Suprapubic skin (tissue), 4 donors: ENCODE data around the gene B3GALNT1. TPM values are rescaled to one million over a fixed set of nuclear protein-coding genes. Genes with fewer than 3 reads are reported as not detected.

Experiments used
- DNase-seq, 2 donors: peaks; one replicate each; pipeline ENCODE4 v3.0.0-alpha.2; 2019; ENCODE audit warnings: low spot score in 2 of 2
- H3K27ac ChIP-seq: fragments of 200-600 bp; sonication (generic); one replicate; pipeline ENCODE4 v1.5.1; 2019
- H3K27me3 ChIP-seq: fragments of 200-600 bp; sonication (generic); one replicate; pipeline ENCODE4 v1.5.1; 2019
- H3K36me3 ChIP-seq: fragments of 200-600 bp; sonication (generic); one replicate; pipeline ENCODE4 v1.5.1; 2019
- H3K4me1 ChIP-seq: fragments of 200-600 bp; sonication (generic); one replicate; pipeline ENCODE4 v1.5.1; 2019
- H3K4me3 ChIP-seq: fragments of 200-600 bp; sonication (generic); one replicate; pipeline ENCODE4 v1.5.1; 2019; ENCODE audit warnings: mild to moderate bottlenecking
- H3K9me3 ChIP-seq: fragments of 200-600 bp; sonication (generic); one replicate; pipeline ENCODE4 v1.5.1; 2019
- CTCF ChIP-seq, 2 donors: fragments of 200-600 bp in 1 of 2; fragments of 450-650 bp in 1 of 2; sonication (generic) in 1 of 2; IDR thresholded peaks; one replicate each; pipeline ENCODE4 v1.5.1; 2016 to 2019; ENCODE audit warnings: antibody characterized with exemption in 2 of 2, mild to moderate bottlenecking in 1 of 2, moderate library complexity in 1 of 2
- EP300 ChIP-seq: sonication (generic); formaldehyde crosslinking; IDR thresholded peaks from one replicate; pipeline ENCODE4 v1.6.1; 2017; ENCODE audit warnings: antibody characterized with exemption
- POLR2A ChIP-seq, 2 donors: fragments of 450-650 bp; IDR thresholded peaks; one replicate each; pipeline ENCODE4 v1.6.1; 2017; ENCODE audit warnings: antibody characterized with exemption in 2 of 2, mild to moderate bottlenecking in 2 of 2, moderate library complexity in 2 of 2
- POLR2AphosphoS5 ChIP-seq, 3 donors: sonication (generic); formaldehyde crosslinking; IDR thresholded peaks; one replicate each; pipeline ENCODE4 v1.6.1; 2017; ENCODE audit warnings: antibody characterized with exemption in 3 of 3
- WGBS: methylation state at CpG from one replicate; pipeline ENCODE4 v1.1.5; 2018; 5-methylcytosine and 5-hydroxymethylcytosine counted together
- total RNA-seq, 4 donors: library from RNA; depleted of rRNA; stranded (reverse); fragments of >200 nt; gene quantifications; one replicate each; pipeline ENCODE4 v1.1.0, GENCODE V29; 2016

Gene B3GALNT1
- total RNA-seq, 4 donors from 2014 or later: 3.4 to 8.1 (median 6.7) TPM

DNA sequence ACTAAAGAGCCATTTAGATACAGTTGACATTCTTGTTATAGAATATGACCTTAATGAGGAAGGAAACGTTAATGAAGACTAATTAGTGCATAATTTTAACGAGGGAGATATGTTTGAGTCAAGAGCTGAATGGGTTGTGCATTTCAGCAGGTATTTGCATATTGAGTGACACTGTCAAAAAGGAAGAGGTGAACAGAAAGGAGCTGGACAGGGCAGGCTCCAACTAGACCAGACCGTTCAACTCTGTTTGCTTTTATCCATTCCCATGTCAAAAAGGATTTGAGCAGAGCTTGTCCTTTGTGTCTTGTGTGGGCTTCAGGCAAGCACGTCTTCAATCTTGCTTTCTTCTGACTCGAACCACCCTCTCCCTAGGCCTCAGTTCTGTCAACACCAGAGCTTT is 40.7 kb downstream of the B3GALNT1 start:
- no peak overlapping the region for H3K4me3 ChIP-seq
- H3K4me1 ChIP-seq: peaks cover 6% of the 10 kb centered on the region
- H3K9me3 ChIP-seq: no peaks in the 10 kb centered on the region
- H3K27me3 ChIP-seq: no peaks in the 10 kb centered on the region
- H3K27ac ChIP-seq: no peak overlapping the region
- DNase-seq: no peak
- no peak for TF ChIP-seq EP300
- TF ChIP-seq POLR2AphosphoS5 (IDR thresholded peaks at IDR 0.05): no peak
- no peak for TF ChIP-seq CTCF (IDR thresholded peaks at IDR 0.05)
- TF ChIP-seq POLR2A (IDR thresholded peaks at IDR 0.05): no peak
- H3K36me3 ChIP-seq: peaks cover 5% of the 10 kb centered on the region
- WGBS: 82% methylated on average over 5 of the region's 5 CpGs

DNA sequence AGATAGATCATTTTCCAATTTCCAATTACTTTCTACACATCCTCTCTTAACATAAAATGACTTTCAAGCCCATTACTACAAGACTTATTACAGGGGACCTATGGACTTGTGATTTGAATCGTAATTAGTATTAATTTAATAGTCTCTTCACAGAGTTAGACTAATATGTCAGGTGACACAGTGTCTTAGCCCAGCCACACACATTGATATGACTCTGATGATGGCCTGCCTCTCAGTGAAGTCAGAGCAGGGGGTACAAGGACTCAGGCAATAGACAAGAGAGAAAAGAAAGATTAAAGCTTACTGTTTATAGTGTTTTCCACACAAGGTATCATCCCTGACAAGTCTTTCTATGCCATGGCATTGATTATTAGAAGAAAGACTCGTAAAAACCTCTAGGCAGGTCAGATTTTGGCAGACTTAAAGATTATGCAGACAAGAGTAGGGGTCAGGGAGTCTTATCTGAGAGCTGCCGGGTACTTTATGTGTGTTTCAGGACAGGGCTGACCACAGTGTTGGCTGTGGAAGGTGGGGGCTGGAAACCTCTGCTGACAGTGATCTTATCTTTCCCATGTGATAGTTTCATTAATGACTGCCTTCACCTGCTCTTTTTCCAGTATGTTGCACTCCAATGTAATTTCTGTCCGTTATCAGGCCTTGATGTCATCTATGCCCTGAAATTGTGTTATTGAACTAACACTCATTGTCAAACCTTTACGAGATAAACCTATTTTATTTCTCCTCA is 50.1 kb downstream of the B3GALNT1 start:
- WGBS: 90% methylated on average over 5 of the region's 5 CpGs
- DNase-seq: no peak
- Histone ChIP-seq H3K27me3 (no peaks in the 10 kb centered on the region), H3K9me3 (no peaks in the 10 kb centered on the region), H3K4me3 (no peak overlapping the region), H3K4me1 (no peaks in the 10 kb centered on the region), H3K27ac (no peak overlapping the region), H3K36me3 (no peaks in the 10 kb centered on the region)
- TF ChIP-seq CTCF (IDR thresholded peaks at IDR 0.05): no peak
- TF ChIP-seq POLR2A (IDR thresholded peaks at IDR 0.05): no peak
- TF ChIP-seq POLR2AphosphoS5 (IDR thresholded peaks at IDR 0.05): no peak
- no peak for TF ChIP-seq EP300

DNA sequence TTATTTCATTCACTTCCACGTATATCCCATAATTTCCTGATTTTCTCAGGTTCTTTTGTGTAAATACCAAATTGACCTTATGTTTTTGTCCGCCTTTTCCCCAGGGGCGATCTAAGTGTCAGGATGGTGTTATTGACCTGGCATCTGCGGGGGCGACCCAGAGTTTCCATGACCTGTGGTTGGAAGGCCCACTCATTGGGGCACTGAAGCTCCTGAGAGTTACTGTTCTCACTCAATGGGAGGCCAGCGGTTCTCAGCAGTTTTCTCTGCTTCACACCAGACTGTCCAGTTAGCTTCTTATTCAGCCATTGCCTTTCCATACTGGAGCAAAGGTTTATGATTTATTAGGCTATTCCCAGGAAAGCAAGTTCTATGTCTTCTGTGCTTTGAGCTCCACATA is 53.3 kb downstream of the B3GALNT1 start:
- H3K4me3 ChIP-seq: no peak overlapping the region
- TF ChIP-seq EP300 (no peak), CTCF (IDR thresholded peaks at IDR 0.05) (no peak), POLR2A (IDR thresholded peaks at IDR 0.05) (no peak), POLR2AphosphoS5 (IDR thresholded peaks at IDR 0.05) (no peak)
- DNase-seq: no peak
- H3K9me3 ChIP-seq: no peaks in the 10 kb centered on the region
- H3K36me3 ChIP-seq: no peaks in the 10 kb centered on the region
- no peaks in the 10 kb centered on the region for H3K4me1 ChIP-seq
- H3K27me3 ChIP-seq: no peaks in the 10 kb centered on the region
- 84% methylated on average over 6 of the region's 6 CpGs for WGBS
- H3K27ac ChIP-seq: no peak overlapping the region

DNA sequence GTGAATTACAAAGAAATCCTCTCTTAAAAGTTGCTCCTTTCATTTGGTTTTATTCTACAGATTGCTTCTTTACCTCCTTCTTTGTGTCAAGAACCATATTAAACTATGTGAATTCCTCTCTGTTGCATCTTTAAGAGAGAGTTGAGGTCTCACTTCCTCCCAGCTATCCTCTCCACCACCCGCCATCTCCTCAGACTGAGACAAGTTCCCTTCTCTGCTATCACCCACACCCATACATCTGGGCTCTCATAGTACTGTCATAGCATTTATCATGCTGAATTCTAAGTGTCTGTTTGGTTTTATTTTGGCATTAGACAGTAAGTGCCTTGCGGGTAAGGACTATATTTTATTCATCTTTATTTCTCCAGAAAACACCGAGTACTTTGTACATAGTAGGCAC is 54.2 kb downstream of the B3GALNT1 start:
- DNase-seq: no peak
- H3K27ac ChIP-seq: no peak overlapping the region
- TF ChIP-seq POLR2A (IDR thresholded peaks at IDR 0.05): no peak
- no peak for TF ChIP-seq EP300
- TF ChIP-seq CTCF (IDR thresholded peaks at IDR 0.05): no peak
- no peak for TF ChIP-seq POLR2AphosphoS5 (IDR thresholded peaks at IDR 0.05)
- no peaks in the 10 kb centered on the region for H3K9me3 ChIP-seq
- H3K36me3 ChIP-seq: no peaks in the 10 kb centered on the region
- no peak overlapping the region for H3K4me3 ChIP-seq
- H3K27me3 ChIP-seq: no peaks in the 10 kb centered on the region
- H3K4me1 ChIP-seq: no peaks in the 10 kb centered on the region
- 90% methylated on average over 3 of the region's 3 CpGs for WGBS

- H3K9me3 ChIP-seq: no peaks in the 10 kb centered on the region
- H3K27me3 ChIP-seq: no peaks in the 10 kb centered on the region
- 87% methylated on average over 4 of the region's 4 CpGs for WGBS
- H3K27ac ChIP-seq: no peak overlapping the region
- no peak for DNase-seq
- H3K4me3 ChIP-seq: no peak overlapping the region
- no peak for TF ChIP-seq POLR2A (IDR thresholded peaks at IDR 0.05)
- TF ChIP-seq EP300: no peak
- TF ChIP-seq POLR2AphosphoS5 (IDR thresholded peaks at IDR 0.05): no peak
- no peak for TF ChIP-seq CTCF (IDR thresholded peaks at IDR 0.05)
- no peaks in the 10 kb centered on the region for H3K36me3 ChIP-seq
- H3K4me1 ChIP-seq: no peaks in the 10 kb centered on the region
These were observed 55.4 kb downstream of the B3GALNT1 start for GRCh38 chr3:161049683-161050248.
